IMR-90 (cell line): Measurements from ENCODE around the gene APBB3. TPM values are rescaled to one million over a fixed set of nuclear protein-coding genes. Genes with fewer than 3 reads are reported as not detected.
A peak's percentile ranks its signal among the peaks of the same experiment; 100 is the strongest.

Experiments
- ATAC-seq: fragments of 200-7000 bp; cut with Tn5 transposase; 2 replicates; pipeline ENCODE4 v1.9.1; 2020; ENCODE audit warnings: low read depth, mild to moderate bottlenecking, moderate library complexity
- BruUV-seq: library from RNA; stranded (reverse); fragments of 400-500 nt; replicated peaks from 2 replicates; lab custom pipeline; 2021; lab: Mats Ljungman, UMichigan
- CTCF ChIA-PET: fragments of 300-600 bp; formaldehyde crosslinking; extraction: SDS; loops from one replicate; lab custom pipeline; 2021; ENCODE audit warnings: antibody characterized with exemption; lab: Yijun Ruan, JAX
- POLR2A ChIA-PET: fragments of 300-600 bp; sonication (Branson Sonifier 250); formaldehyde crosslinking; loops from one replicate; lab custom pipeline; 2022; ENCODE audit warnings: antibody characterized with exemption; ENCODE audit not compliant: unreplicated experiment; lab: Charles Lee
- DNase-seq: peaks from one replicate; pipeline ENCODE4 v3.0.0; 2013
- H2AFZ ChIP-seq: replicated peaks from 2 replicates; pipeline ENCODE3; 2013; ENCODE audit warnings: low read length, mild to moderate bottlenecking; ENCODE audit not compliant: poor library complexity
- H2AK5ac ChIP-seq: 2 replicates; pipeline ENCODE4 v1.6.1; 2013; ENCODE audit warnings: low read depth, low read length, inconsistent platforms
- H2AK9ac ChIP-seq: replicated peaks from 2 replicates; pipeline ENCODE3; 2013; ENCODE audit warnings: mild to moderate bottlenecking, low read depth, low read length, moderate library complexity; ENCODE audit not compliant: poor library complexity
- H2BK120ac ChIP-seq: 2 replicates; pipeline ENCODE4 v1.6.1; 2013; ENCODE audit warnings: low read depth, low read length, inconsistent platforms
- H2BK15ac ChIP-seq: 3 replicates; pipeline ENCODE4 v1.6.1; 2013; ENCODE audit warnings: low read depth, low read length, inconsistent platforms
- H2BK20ac ChIP-seq: 2 replicates; pipeline ENCODE4 v1.6.1; 2013; ENCODE audit warnings: low read depth, mild to moderate bottlenecking, inconsistent platforms, low read length, moderate library complexity
- H2BK5ac ChIP-seq: 2 replicates; pipeline ENCODE4 v1.6.1; 2013; ENCODE audit warnings: mild to moderate bottlenecking, low read depth, low read length, inconsistent platforms; ENCODE audit not compliant: poor library complexity, severe bottlenecking
- H3K14ac ChIP-seq: replicated peaks from 2 replicates; pipeline ENCODE4 v1.6.1; 2013; ENCODE audit warnings: low read depth, low read length, inconsistent platforms
- H3K18ac ChIP-seq: 2 replicates; pipeline ENCODE4 v1.6.1; 2013; ENCODE audit warnings: low read depth, low read length, control low read depth
- H3K23ac ChIP-seq: 2 replicates; pipeline ENCODE4 v1.6.1; 2013; ENCODE audit warnings: low read depth, low read length, inconsistent platforms
- H3K27ac ChIP-seq: 2 replicates; pipeline ENCODE4 v1.5.1; 2013; ENCODE audit warnings: mild to moderate bottlenecking, control low read depth, low read length; ENCODE audit not compliant: insufficient read depth
- H3K27me3 ChIP-seq: 2 replicates; pipeline ENCODE4 v1.6.1; 2013; ENCODE audit warnings: low read length; ENCODE audit not compliant: control insufficient read depth, insufficient read depth
- H3K36me3 ChIP-seq: 2 replicates; pipeline ENCODE4 v1.6.1; 2013; ENCODE audit warnings: low read length, mixed read lengths; ENCODE audit not compliant: control insufficient read depth, insufficient read depth
- H3K4ac ChIP-seq: 2 replicates; pipeline ENCODE4 v1.6.1; 2013; ENCODE audit warnings: low read depth, low read length, inconsistent platforms
- H3K4me1 ChIP-seq: 2 replicates; pipeline ENCODE4 v1.6.1; 2013; ENCODE audit warnings: low read length, mixed read lengths; ENCODE audit not compliant: control insufficient read depth, insufficient read depth
- H3K4me2 ChIP-seq: 2 replicates; pipeline ENCODE4 v1.6.1; 2013; ENCODE audit warnings: low read depth, mild to moderate bottlenecking, control low read depth, low read length, moderate library complexity
- H3K4me3 ChIP-seq: 2 replicates; pipeline ENCODE4 v1.5.1; 2013; ENCODE audit warnings: low read depth, mild to moderate bottlenecking, control low read depth, low read length, moderate library complexity; ENCODE audit not compliant: insufficient read depth
- H3K56ac ChIP-seq: 2 replicates; pipeline ENCODE4 v1.6.1; 2013; ENCODE audit warnings: low read length, inconsistent platforms; ENCODE audit not compliant: insufficient read depth; ENCODE audit errors: extremely low read depth
- H3K79me1 ChIP-seq, 2 experiments: 2 replicates each; pipeline ENCODE4 v1.6.1; 2013; ENCODE audit warnings: low read length in 2 of 2, inconsistent platforms in 1 of 2, low read depth in 1 of 2
- H3K9ac ChIP-seq: 2 replicates; pipeline ENCODE4 v1.6.1; 2013; ENCODE audit warnings: low read depth, low read length, control low read depth
- H3K9me1 ChIP-seq: 2 replicates; pipeline ENCODE4 v1.6.1; 2013; ENCODE audit warnings: low read length, inconsistent platforms; ENCODE audit not compliant: insufficient read depth
- H3K9me3 ChIP-seq: 2 replicates; pipeline ENCODE4 v1.6.1; 2013; ENCODE audit warnings: low read length; ENCODE audit not compliant: control insufficient read depth, insufficient read depth
- H4K20me1 ChIP-seq: 2 replicates; pipeline ENCODE4 v1.6.1; 2013; ENCODE audit warnings: low read length, inconsistent platforms; ENCODE audit not compliant: insufficient read depth
- H4K5ac ChIP-seq: 2 replicates; pipeline ENCODE4 v1.6.1; 2013; ENCODE audit warnings: mild to moderate bottlenecking, low read depth, low read length, control low read depth
- H4K8ac ChIP-seq, 2 experiments: 2 replicates each; pipeline ENCODE4 v1.6.1; 2013; ENCODE audit warnings: low read depth in 2 of 2, low read length in 2 of 2, control low read depth in 1 of 2, inconsistent platforms in 1 of 2
- H4K91ac ChIP-seq: 2 replicates; pipeline ENCODE4 v1.6.1; 2013; ENCODE audit warnings: low read depth, low read length, inconsistent platforms; ENCODE audit not compliant: insufficient read depth
- CEBPB ChIP-seq: IDR thresholded peaks from 2 replicates; pipeline ENCODE4 v1.6.1; 2012; ENCODE audit warnings: low read depth, low read length, improper control_type of control experiment
- CTCF ChIP-seq: conservative IDR thresholded peaks from 2 replicates; pipeline ENCODE4 v1.5.1; 2012; ENCODE audit warnings: mild to moderate bottlenecking, low read depth, low read length, improper control_type of control experiment
- FOS ChIP-seq: fragments of 150-350 bp; IDR thresholded peaks from 2 replicates; pipeline ENCODE4 v1.6.1; 2016; ENCODE audit warnings: low read depth, low read length
- WGBS, 2 experiments: methylation state at CpG; one replicate each; pipeline versions ENCODE4 v1.1.5 to v1.1.7; 2013; ENCODE audit warnings: missing lambda C conversion rate in 2 of 2; ENCODE audit not compliant: insufficient read length in 1 of 2; ENCODE audit errors: extremely low coverage in 2 of 2; 5-methylcytosine and 5-hydroxymethylcytosine counted together
- dilution Hi-C: fragments of 300-500 bp; cut with HindIII; formaldehyde crosslinking; loops from one replicate; pipeline ENCODE4 v1.14.3; 2018; ENCODE audit warnings: low sequenced_read_pairs; ENCODE audit not compliant: unreplicated experiment
- in situ Hi-C: fragments of 300-500 bp; cut with MboI; formaldehyde crosslinking; loops from 3 replicates; pipeline ENCODE4 v1.14.3; 2019; ENCODE audit warnings: low sequenced_read_pairs, inconsistent platforms, mixed read lengths
- intact Hi-C: fragments of 100-400 bp; cut with micrococcal nuclease; formaldehyde crosslinking; loops from 2 replicates; pipeline ENCODE4 v1.10.0; 2022
- polyA plus RNA-seq, 3 experiments: library from polyadenylated mRNA; depleted of rRNA; stranded (reverse); fragments of >200 nt; gene quantifications; 2 replicates each; pipeline ENCODE4 v1.2.3, GENCODE V29; 2012; ENCODE audit warnings: low replicate concordance in 1 of 3
- total RNA-seq: library from RNA; depleted of rRNA; stranded (reverse); fragments of >200 nt; gene quantifications from 2 replicates; pipeline ENCODE4 v1.2.3, GENCODE V29; 2012

APBB3 gene
- total and polyA plus RNA-seq, 2 of the 4 experiments (the other 2 are of a cell fraction): 6.6 to 23.8 TPM

- Histone ChIP-seq H3K27me3 (no peaks in the 10 kb centered on the region), H3K36me3 (peaks cover 25% of the 10 kb centered on the region), H3K79me1 (peaks cover 22 to 73% of the 10 kb centered on the region in 2 experiments), H3K4ac (no peak overlapping the region), H4K91ac (no peak overlapping the region), H3K9ac (no peak overlapping the region), H3K9me3 (no peaks in the 10 kb centered on the region), H3K18ac (no peak overlapping the region), H3K4me3 (no peak overlapping the region), H3K56ac (no peak overlapping the region), H4K8ac (no peak overlapping the region), H3K4me2 (peak overlapping the region; percentile 49; the same call in 1 of the 2 replicates), H4K20me1 (peaks cover 25% of the 10 kb centered on the region), H4K5ac (no peak overlapping the region), H3K9me1 (peaks cover 9% of the 10 kb centered on the region), H3K27ac (no peak overlapping the region), H2BK5ac (no peak overlapping the region), H3K4me1 (peaks cover 16% of the 10 kb centered on the region), H2AFZ (no peak overlapping the region), H2BK15ac (no peak overlapping the region), H2BK120ac (no peak overlapping the region), H3K23ac (no peak overlapping the region), H2AK9ac (no peak overlapping the region), H3K14ac (0 out of 2 replicates have a peak overlapping the region, but pooled peaks have one; percentile 15), H2AK5ac (no peak overlapping the region), H2BK20ac (no peak overlapping the region)
- ATAC-seq (peak; percentile 51), DNase-seq (peak; percentile 83)
- WGBS, 2 experiments: 34% methylated on average over 2 of the region's 2 CpGs; no CpG with 5 or more reads in 1 of the 2 experiments
- intact Hi-C loops (no loop called here), dilution Hi-C loops (no loop called here), in situ Hi-C loops (no loop called here)
- CTCF ChIA-PET: interaction anchor here (0.9 kb wide), 1 partner anchor 18 kb away, joined by 11 read pairs; no protein-coding TSS in a partner anchor
- no TSS peak for BruUV-seq
- TF ChIP-seq CEBPB (peak; percentile 96), CTCF (no peak), FOS (peak; percentile 52; the same call in 1 of the 2 replicates)
- POLR2A ChIA-PET: no interaction called here
Measured at GRCh38 chr5:140554454-140554853, 9.9 kb downstream of the APBB3 start.
